HG02938 (cell line): ENCODE results near the gene WIZ.
A peak's percentile ranks its signal among the peaks of the same experiment; 100 is the strongest.

ENCODE experiments used
- ATAC-seq: cut with Tn5 transposase; IDR thresholded peaks from one replicate; pipeline ENCODE4 v1.9.1; 2021; ENCODE audit warnings: mild to moderate bottlenecking, moderate library complexity; ENCODE audit not compliant: unreplicated experiment

Gene WIZ

DNA sequence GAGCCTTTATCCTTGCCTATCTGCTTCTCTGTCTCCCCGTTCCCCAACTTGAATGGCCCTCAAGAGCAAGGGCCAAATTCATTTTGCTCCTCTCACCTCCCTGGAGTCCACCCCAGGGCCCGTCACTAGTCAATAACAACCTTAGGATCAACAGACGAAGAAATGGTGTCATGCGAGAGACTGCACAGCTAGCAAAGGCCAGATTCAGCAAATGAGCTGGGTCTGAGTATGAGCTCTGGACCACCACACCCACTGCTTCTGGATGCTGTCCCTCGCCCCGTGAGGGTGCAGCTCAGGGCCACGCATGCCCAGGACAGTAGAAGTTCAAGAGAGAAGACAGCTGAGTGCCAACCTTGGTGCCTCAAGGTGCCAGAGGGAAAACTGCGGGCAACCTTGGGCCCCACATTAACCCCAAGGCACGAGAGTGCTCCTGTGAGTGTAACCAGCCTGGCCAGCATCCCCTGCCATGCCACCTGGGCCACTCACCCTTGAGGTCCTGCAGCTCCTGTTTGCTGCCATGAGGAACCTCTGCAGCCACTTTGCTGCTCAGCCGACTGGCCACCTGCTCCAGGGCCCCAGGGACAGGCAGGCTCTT is 19.1 kb downstream of the WIZ start:
- no peak for ATAC-seq

DNA sequence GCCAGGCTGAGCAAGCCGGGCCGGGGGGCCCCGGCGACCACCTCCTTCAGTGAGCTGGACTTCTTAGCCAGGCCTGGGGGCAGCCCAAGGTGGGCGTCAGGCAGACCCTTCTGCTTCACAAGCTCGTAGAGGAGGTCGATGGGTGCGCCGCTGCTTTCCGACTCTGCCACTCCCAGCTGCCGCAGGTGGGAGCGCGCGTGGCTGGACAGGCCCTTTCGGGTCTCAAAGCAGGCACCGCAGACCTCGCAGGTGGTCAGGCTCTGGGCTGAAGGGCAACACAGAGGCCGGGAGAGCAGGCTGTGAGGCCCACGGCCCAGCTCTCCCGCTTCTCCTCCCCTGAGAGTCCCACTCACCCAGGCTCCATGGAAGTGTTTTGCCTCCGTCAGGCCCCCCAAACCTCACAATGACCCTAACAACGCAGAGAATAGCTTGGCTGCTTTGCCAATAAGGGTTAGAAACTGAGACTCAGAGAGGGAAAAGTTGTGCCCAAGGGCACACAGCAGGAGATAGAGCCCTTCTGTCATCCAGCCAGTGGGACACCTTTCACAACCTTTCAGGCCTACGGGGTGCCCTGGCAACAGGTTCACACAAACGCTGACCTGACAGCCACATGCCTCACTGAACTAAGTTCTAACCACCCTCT is 19.8 kb downstream of the WIZ start:
- ATAC-seq = no peak

- no peak for ATAC-seq
Measured at GRCh38 chr19:15428956-15429824, 20.6 kb downstream of the WIZ start.

GRCh38 chr19:15427991-15428471 is 21.7 kb downstream of the WIZ start:
- ATAC-seq = no peak

GRCh38 chr19:15427350-15427700 is 22.4 kb downstream of the WIZ start:
- no peak for ATAC-seq

DNA sequence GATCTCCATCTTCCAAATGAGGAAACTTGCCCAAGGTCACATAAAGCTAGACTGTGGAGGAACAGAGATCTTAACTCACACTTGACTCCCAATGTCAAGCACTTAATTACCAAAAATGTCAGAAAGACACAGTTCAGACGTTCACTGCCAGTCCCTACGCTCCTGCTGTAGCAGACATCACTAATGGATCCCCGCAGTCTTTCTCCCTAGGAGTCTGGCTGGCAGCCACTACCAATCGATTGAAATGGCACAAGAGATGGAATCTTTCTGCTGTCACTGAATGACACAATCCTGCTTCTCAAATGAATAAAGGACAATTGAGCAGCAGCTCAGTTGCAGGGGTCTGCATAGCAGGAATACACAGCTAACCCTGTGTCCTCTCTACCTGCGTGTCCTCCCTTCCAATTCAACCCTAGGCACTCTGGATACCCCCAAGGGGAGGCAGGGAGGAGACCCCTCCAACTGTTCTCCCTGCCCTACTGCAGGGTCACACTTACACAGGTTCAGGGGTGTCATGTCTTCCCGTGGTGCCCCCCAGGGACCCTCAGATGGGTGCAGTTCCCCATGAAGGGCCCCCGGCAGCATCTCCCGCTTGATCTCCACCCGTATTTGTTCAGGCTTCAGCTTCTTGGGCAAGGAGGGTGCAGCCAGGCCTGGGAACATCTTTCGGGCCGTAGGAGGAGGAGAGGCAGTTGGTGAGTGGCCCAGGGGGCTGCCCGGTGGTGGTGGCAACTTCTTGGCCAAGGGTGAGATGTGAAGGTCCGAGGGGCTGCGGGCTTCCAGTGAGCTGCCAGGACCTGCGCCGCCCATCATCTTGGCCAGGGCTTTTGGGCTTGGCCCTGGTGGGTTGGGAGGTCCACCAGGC is 23.0 kb downstream of the WIZ start:
- ATAC-seq = no peak

- ATAC-seq = no peak
Measured at GRCh38 chr19:15425321-15425950, 24.3 kb downstream of the WIZ start.

DNA sequence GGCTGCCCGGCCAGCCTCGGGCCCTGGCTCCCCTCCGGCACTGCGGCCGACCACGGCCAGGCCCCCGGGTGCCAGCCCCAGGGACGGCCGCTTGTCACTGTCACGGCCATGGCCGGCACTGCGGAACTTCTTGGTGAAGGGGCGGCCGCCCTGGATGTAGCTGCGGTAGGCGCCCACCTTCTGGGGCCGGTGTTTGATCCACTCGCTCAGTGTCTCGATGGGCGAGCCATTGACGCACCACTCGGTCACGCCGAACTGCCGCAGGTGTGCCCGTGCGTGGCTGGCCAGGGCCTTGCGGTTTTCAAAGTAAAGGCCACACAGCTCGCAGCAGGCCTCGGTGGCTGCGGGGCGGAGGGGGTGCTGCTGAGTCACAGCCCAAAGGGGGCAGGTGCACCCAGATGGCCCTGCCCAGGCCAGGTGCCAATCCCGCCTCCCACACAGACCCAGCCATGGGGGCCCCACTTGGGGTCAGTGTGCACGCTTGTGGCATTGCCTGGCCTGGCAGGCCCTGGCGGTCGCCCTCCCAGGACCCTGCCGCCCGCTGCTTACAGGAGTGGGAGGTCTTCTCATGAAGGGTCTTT is 25.0 kb downstream of the WIZ start:
- no peak for ATAC-seq

- no peak for ATAC-seq
Measured at GRCh38 chr19:15424121-15424520, 25.6 kb downstream of the WIZ start.

- ATAC-seq = no peak
Measured at GRCh38 chr19:15423130-15423529, 26.6 kb downstream of the WIZ start.

- no peak for ATAC-seq
Measured at GRCh38 chr19:15422296-15423075, 27.3 kb downstream of the WIZ start.

DNA sequence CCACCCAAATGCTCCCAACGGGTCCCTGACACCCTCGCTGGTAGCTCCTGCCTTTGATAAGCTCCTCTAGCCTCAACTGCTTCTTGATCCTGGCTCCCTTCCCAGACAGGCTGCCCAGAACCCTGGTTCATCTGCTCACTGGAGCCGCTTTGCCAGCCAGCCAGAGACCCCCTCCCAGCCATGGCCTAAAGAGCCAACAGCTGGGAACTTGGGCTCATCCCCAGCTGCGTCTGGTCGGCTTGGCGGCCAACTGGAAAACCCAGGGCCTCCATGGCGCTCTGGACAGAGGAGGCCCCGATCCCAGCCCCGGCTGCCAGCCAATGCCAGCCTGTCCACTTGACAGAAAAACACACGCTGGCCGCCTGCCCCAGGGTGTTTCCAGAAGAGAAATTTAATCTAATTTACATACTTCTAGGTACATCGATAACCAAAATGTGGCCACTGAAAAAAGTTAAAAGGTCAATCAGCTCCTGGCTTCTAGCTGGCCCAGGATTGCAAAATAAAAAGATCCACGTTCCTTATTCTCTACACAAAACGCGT is 28.0 kb downstream of the WIZ start:
- no peak for ATAC-seq

- no peak for ATAC-seq
Measured at GRCh38 chr19:15421136-15421695, 28.5 kb downstream of the WIZ start.

GRCh38 chr19:15419413-15420025 is 30.2 kb downstream of the WIZ start:
- no peak for ATAC-seq

- peak; percentile 92 for ATAC-seq
Measured at GRCh38 chr19:15418579-15419412, 31.0 kb downstream of the WIZ start, which contains the start of gene AKAP8L. Gene AKAP8L, minus strand, starts transcription at chr19:15418988. Its CDS starts 65 bp downstream, at chr19:15418923.

DNA sequence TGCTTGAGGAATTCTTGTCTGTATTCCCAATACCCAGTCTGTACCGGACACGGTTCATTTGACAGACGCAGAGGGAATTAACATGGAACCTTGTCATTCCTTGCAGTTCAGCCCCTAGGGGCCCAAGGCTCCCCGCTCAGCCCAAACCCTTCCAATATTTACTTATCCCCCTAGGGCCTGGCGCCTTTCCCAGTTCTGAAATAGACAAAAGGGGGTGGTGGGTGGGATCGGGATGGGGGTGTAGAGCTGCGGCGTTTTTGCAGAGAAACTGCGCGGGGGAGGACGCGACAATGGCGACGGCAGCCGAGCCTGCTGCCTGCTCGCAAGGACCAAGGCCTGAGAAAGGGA is 31.6 kb downstream of the WIZ start:
- ATAC-seq = no peak

- no peak for ATAC-seq
Measured at GRCh38 chr19:15417699-15418098, 32.1 kb downstream of the WIZ start.
